Suprapubic skin (tissue), 4 donors: Measurements from ENCODE around the gene MRC2. TPM values are rescaled to one million over a fixed set of nuclear protein-coding genes. Genes with fewer than 3 reads are reported as not detected.
A peak's percentile ranks its signal among the peaks of the same experiment; 100 is the strongest.

ENCODE experiments used
- DNase-seq, 2 donors: peaks; one replicate each; pipeline ENCODE4 v3.0.0-alpha.2; 2019; ENCODE audit warnings: low spot score in 2 of 2
- H3K27ac ChIP-seq: fragments of 200-600 bp; sonication (generic); one replicate; pipeline ENCODE4 v1.5.1; 2019
- H3K27me3 ChIP-seq: fragments of 200-600 bp; sonication (generic); one replicate; pipeline ENCODE4 v1.5.1; 2019
- H3K36me3 ChIP-seq: fragments of 200-600 bp; sonication (generic); one replicate; pipeline ENCODE4 v1.5.1; 2019
- H3K4me1 ChIP-seq: fragments of 200-600 bp; sonication (generic); one replicate; pipeline ENCODE4 v1.5.1; 2019
- H3K4me3 ChIP-seq: fragments of 200-600 bp; sonication (generic); one replicate; pipeline ENCODE4 v1.5.1; 2019; ENCODE audit warnings: mild to moderate bottlenecking
- H3K9me3 ChIP-seq: fragments of 200-600 bp; sonication (generic); one replicate; pipeline ENCODE4 v1.5.1; 2019
- EP300 ChIP-seq: sonication (generic); formaldehyde crosslinking; IDR thresholded peaks from one replicate; pipeline ENCODE4 v1.6.1; 2017; ENCODE audit warnings: antibody characterized with exemption
- POLR2A ChIP-seq, 2 donors: fragments of 450-650 bp; IDR thresholded peaks; one replicate each; pipeline ENCODE4 v1.6.1; 2017; ENCODE audit warnings: antibody characterized with exemption in 2 of 2, mild to moderate bottlenecking in 2 of 2, moderate library complexity in 2 of 2
- POLR2AphosphoS5 ChIP-seq, 3 donors: sonication (generic); formaldehyde crosslinking; IDR thresholded peaks; one replicate each; pipeline ENCODE4 v1.6.1; 2017; ENCODE audit warnings: antibody characterized with exemption in 3 of 3
- WGBS: methylation state at CpG from one replicate; pipeline ENCODE4 v1.1.5; 2018; 5-methylcytosine and 5-hydroxymethylcytosine counted together
- total RNA-seq, 4 donors: library from RNA; depleted of rRNA; stranded (reverse); fragments of >200 nt; gene quantifications; one replicate each; pipeline ENCODE4 v1.1.0, GENCODE V29; 2016
- TF ChIP-seq, protein P1 (sequence below), 2 donors: fragments of 200-600 bp in 1 of 2; fragments of 450-650 bp in 1 of 2; sonication (generic) in 1 of 2; IDR thresholded peaks; one replicate each; pipeline ENCODE4 v1.5.1; 2016 to 2019; ENCODE audit warnings: antibody characterized with exemption in 2 of 2, mild to moderate bottlenecking in 1 of 2, moderate library complexity in 1 of 2

The MRC2 gene
- total RNA-seq, 4 donors from 2014 or later: 31.4 to 55.2 (median 37.1) TPM

GRCh38 chr17:62676231-62676943 lies 48.9 kb downstream of the MRC2 start:
- no peak for DNase-seq
- WGBS: 88% methylated on average over 13 of the region's 16 CpGs

GRCh38 chr17:62676952-62677596 lies 49.6 kb downstream of the MRC2 start:
- Histone ChIP-seq H3K27ac (no peak overlapping the region), H3K27me3 (no peaks in the 10 kb centered on the region), H3K36me3 (peaks cover 37% of the 10 kb centered on the region), H3K4me1 (peaks cover 42% of the 10 kb centered on the region), H3K4me3 (no peak overlapping the region), H3K9me3 (no peaks in the 10 kb centered on the region)
- TF ChIP-seq POLR2A (IDR thresholded peaks at IDR 0.05): no peak
- TF ChIP-seq EP300: no peak
- no peak for TF ChIP-seq POLR2AphosphoS5 (IDR thresholded peaks at IDR 0.05)
- TF ChIP-seq, protein P1, sequence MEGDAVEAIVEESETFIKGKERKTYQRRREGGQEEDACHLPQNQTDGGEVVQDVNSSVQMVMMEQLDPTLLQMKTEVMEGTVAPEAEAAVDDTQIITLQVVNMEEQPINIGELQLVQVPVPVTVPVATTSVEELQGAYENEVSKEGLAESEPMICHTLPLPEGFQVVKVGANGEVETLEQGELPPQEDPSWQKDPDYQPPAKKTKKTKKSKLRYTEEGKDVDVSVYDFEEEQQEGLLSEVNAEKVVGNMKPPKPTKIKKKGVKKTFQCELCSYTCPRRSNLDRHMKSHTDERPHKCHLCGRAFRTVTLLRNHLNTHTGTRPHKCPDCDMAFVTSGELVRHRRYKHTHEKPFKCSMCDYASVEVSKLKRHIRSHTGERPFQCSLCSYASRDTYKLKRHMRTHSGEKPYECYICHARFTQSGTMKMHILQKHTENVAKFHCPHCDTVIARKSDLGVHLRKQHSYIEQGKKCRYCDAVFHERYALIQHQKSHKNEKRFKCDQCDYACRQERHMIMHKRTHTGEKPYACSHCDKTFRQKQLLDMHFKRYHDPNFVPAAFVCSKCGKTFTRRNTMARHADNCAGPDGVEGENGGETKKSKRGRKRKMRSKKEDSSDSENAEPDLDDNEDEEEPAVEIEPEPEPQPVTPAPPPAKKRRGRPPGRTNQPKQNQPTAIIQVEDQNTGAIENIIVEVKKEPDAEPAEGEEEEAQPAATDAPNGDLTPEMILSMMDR (IDR thresholded peaks at IDR 0.05): no peak
- WGBS: 90% methylated on average over 8 of the region's 18 CpGs
- no peak for DNase-seq

More at GRCh38 chr17:62676231-62676943, 48.9 kb downstream of the MRC2 start:
- H3K27me3 ChIP-seq: no peaks in the 10 kb centered on the region
- peaks cover 31% of the 10 kb centered on the region for H3K36me3 ChIP-seq
- H3K9me3 ChIP-seq: no peaks in the 10 kb centered on the region
- peaks cover 42% of the 10 kb centered on the region for H3K4me1 ChIP-seq
- no peak for TF ChIP-seq EP300
- TF ChIP-seq POLR2A (IDR thresholded peaks at IDR 0.05): no peak
- TF ChIP-seq, protein P1 (IDR thresholded peaks at IDR 0.05): no peak
- no peak for TF ChIP-seq POLR2AphosphoS5 (IDR thresholded peaks at IDR 0.05)
- H3K27ac ChIP-seq: no peak overlapping the region
- H3K4me3 ChIP-seq: no peak overlapping the region

GRCh38 chr17:62678214-62678919 lies 50.9 kb downstream of the MRC2 start:
- TF ChIP-seq POLR2AphosphoS5 (IDR thresholded peaks at IDR 0.05) (no peak), POLR2A (IDR thresholded peaks at IDR 0.05) (no peak)
- no peak for DNase-seq
- Histone ChIP-seq H3K36me3 (peaks cover 43% of the 10 kb centered on the region), H3K27ac (no peak overlapping the region), H3K9me3 (no peaks in the 10 kb centered on the region), H3K4me3 (no peak overlapping the region), H3K4me1 (peaks cover 39% of the 10 kb centered on the region), H3K27me3 (no peaks in the 10 kb centered on the region)
- 98% methylated on average over 8 of the region's 10 CpGs for WGBS

- H3K27ac ChIP-seq: no peak overlapping the region
- no peaks in the 10 kb centered on the region for H3K27me3 ChIP-seq
- H3K9me3 ChIP-seq: no peaks in the 10 kb centered on the region
- WGBS: 93% methylated on average over 13 of the region's 37 CpGs
- TF ChIP-seq, protein P1 (IDR thresholded peaks at IDR 0.05): no peak
- TF ChIP-seq POLR2A (IDR thresholded peaks at IDR 0.05) (no peak), EP300 (no peak), POLR2AphosphoS5 (IDR thresholded peaks at IDR 0.05) (no peak)
- peaks cover 40% of the 10 kb centered on the region for H3K36me3 ChIP-seq
- no peak overlapping the region for H3K4me3 ChIP-seq
- peak in 1 of 2 donors; percentile 62 for DNase-seq
- peaks cover 31% of the 10 kb centered on the region for H3K4me1 ChIP-seq
Measured at GRCh38 chr17:62679866-62680377, 52.5 kb downstream of the MRC2 start.

- H3K9me3 ChIP-seq: no peaks in the 10 kb centered on the region
- no peak for DNase-seq
- no peak overlapping the region for H3K27ac ChIP-seq
- no peaks in the 10 kb centered on the region for H3K27me3 ChIP-seq
- no peak for TF ChIP-seq EP300
- TF ChIP-seq, protein P1 (IDR thresholded peaks at IDR 0.05): peak in 1 of 2 donors; percentile 14
- no peak overlapping the region for H3K4me3 ChIP-seq
- H3K4me1 ChIP-seq: peaks cover 26% of the 10 kb centered on the region
- WGBS: 80% methylated on average over 7 of the region's 36 CpGs
- peaks cover 45% of the 10 kb centered on the region for H3K36me3 ChIP-seq
Measured at GRCh38 chr17:62680541-62681052, 53.1 kb downstream of the MRC2 start.
